T-helper 9 cell (primary cell): ENCODE measurements around the gene BMP2K.
"Not testable (repeated sequence)": the region's sequence is repeated elsewhere in the genome, so short reads cannot be mapped to it uniquely, and the experiment has no call there.

ENCODE experiments used
- DNase-seq: peaks from one replicate; pipeline ENCODE4 v3.0.0-alpha.2; 2020

The BMP2K gene

DNA sequence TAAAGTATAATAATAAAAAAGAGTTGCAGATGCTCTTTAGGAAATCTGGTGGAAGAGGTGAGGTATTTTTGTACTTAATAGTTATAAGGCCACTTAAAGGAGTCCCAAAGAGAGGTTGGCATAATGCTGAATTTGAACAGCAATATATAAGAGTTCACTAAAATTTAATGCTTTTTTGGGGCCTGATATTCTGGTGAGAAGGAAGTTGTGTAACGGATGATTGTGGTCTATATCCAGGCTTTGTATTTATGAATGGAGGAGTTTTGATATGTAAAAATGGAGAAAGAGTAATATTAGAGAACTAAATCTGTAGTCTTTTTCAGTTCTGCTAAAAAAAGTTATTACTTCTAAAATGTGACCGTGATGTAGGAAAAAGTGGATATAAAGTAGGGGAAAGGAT, 20.4 kb downstream of the BMP2K start:
- no peak for DNase-seq

DNA sequence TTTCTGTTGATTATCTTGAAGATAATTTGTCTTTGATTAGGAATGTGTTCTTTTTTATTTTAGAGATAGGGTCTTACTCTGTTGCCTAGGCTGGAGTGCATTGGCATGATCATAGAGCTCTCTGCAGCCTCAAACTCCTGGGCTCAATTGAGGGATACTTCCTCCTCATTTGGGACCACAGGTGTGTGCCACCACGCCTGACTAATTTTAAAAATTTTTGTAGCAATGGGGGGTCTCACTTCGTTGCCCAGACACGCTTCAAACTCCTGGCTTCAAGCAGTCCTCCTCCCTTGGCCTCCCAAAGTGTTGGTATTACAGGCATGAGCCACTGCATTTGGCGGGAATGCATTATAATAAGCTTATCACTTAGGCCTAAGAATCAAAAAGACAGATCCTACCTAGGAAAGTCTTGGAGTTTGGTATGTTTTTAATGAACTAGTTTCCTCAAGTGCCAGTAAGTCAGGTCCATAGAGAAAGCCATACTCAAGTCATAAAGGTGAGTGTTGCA, 21.7 kb downstream of the BMP2K start:
- DNase-seq = no peak

DNA sequence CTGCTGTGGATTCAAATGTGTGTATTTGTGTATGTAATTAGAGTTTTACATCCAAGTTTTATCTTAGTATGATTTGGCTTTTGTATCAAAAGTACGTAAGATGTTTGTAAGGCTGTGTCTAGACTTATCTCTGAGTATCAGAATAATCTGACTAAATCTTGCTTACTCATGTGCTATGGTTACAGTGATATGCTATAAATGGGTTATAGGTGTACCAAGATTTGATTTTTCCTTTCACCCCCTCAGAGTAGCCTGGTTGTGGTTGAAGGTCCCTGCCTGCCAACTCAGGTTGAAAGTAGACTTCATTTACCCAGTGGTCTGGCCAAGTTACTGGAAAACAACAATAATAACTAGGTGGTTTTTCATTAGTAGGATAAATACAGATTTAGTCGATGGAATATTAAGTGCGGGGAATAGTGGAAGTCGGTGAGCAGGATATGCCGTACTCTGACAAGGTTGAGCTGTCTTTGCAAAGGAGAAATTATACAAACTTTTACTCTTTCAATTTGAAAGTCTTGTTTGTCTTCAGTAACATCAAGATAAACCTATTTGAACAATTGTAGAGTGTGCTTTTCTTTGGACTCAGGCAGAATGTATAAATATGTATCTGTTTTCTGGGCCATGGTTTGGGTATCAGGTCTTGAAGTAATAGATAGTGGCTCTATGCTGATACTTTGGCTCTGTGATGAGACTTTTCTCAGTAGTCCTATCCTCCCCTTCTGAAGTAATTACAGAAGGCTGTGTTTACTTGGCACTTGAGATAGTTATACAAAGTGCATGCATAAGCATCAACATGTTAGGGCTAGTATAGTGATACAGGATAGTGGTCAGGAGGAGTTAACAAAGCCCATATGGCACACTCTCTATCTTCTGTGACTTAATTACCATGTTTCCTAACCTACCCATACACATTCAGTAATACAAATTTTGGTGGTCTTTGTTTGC, 23.7 kb downstream of the BMP2K start:
- no peak for DNase-seq

DNA sequence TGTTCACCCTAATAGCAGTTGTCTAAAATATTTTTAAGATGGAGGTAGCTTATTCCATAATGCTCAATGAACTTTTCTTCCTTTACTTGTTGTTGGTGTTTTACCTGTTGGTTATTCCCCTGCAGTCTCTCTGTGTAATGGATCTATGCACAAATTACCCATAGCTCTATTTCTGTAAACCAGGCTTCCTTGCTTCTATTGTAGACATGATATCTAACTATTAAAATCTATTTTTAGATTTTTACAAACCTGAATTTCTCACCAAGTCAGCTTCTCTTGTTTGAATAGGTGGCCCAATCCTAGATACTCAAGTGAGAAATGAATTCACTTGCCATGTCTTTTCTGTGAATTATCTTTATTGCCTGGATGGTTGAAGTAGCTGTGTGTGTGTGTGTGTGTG, 24.8 kb downstream of the BMP2K start:
- DNase-seq = no peak

DNA sequence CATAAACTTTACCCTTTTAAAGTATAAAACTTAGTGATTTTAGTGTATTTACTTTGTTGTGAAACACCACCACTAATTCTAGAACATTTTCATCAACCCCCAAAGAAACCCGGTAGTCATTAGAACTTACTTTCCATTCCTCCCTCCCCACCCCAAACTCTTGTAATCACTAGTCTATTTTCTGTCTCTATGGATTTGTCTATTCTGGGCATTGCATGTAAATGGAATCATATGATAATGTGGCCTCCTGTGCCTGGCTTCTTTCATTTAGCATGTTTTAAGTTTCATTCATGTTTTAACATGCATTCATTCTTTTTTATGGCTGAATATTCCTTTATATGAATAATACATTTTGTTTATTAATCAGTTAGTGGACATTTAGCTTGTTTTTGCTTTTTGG, 27.8 kb downstream of the BMP2K start:
- no peak for DNase-seq

DNA sequence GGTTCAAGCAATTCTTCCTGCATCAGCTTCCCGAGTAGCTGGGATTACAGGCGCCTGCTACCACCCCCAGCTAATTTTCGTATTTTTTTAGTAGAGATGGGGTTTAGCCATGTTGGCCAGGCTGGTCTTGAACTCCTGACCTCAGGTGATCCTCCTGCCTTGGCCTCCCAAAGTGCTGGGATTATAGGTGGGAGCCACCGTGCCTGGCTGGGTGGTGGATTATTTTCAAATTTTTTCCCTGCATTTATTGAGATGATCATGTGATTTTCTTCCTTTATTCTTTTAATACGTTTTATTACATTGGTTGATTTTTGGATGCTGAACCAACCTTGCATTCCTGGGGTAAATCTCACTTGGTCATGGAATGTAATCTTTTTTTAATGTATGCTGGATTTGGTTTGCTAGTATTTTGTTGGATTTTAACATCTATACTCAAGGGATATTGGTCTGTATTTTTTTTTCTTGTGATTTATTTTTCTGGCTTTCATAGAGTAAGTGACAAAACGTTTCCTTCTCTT, 30.9 kb downstream of the BMP2K start:
- no peak for DNase-seq

DNA sequence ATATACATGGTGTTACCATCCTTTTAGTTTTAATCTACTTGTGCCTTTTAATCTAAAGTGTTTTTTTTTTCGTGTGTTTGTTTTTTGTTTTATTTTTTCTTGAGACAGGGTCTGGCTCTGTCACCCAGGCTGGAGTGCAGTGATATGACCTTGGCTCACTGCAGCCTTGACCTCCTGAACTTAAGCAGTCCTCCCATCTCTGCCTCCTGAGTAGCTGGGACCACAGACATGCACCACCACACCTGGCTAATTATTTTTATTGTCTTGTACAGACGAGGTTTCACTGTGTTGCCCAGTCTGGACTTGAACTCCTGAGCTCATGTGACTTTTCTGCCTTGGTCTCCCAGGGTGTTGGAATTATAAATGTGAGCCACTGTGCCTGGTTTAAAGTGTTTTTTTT, 33.1 kb downstream of the BMP2K start:
- no peak for DNase-seq

DNA sequence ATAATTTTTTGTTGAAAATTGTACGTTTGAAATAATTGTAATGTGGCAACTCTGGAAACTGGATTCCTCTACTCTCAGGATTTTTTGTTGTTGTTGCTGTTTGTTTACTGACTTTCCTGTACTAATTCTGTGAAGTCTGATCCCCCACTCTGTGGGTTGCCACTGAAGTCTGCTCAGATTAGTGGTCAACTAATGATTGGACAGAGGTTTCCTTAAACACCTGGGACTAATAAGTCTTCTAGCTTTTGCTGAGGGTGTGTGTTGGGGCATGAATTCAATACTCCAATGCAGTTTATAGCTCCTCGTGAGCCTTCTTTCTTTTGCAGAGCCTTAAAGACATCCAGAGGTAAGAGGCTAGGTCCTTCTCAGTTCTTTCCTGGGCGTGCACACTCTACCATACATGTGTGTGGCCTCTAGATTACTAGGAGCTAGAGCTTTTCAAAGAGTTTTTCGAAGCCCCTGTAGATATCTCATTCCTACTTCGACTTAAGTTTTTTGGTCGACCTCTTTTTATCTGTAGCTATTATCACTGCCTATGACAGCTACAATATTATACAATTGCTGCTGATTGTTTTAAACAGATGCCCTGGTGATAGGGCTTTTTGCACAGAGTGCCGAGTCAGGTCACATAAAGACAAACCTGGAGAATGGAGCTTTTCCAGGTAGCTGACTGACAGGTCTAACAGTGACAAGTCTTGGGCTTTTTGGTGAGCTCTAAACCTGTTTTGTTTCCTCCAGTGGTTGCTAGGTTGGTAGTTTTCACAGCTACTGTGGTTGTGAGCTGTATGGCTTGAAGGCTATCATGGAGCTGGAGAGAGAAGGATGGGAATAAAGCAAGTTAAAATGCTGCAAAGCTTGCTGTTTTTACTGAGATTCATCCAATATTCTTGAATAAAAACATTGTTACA, 34.0 kb downstream of the BMP2K start:
- no peak for DNase-seq

DNA sequence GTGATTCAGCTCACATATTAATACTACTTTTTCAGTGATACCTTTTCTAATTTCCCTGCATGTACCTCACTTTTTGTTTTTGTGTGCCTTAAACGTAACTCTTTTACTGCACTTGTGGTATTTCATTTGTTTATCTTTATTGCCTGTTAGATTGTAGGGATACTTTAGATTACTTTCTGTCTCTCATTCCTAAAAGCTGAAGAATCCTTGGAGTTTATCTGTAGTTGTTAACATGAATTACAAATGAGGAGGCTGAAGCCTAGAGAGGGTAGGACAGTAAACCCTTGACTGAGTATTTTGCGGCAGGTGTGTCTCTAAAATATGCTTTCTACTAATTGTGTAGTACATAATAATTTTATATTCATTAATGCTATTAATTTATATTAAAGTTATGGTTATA, 34.9 kb downstream of the BMP2K start:
- DNase-seq = no peak

DNA sequence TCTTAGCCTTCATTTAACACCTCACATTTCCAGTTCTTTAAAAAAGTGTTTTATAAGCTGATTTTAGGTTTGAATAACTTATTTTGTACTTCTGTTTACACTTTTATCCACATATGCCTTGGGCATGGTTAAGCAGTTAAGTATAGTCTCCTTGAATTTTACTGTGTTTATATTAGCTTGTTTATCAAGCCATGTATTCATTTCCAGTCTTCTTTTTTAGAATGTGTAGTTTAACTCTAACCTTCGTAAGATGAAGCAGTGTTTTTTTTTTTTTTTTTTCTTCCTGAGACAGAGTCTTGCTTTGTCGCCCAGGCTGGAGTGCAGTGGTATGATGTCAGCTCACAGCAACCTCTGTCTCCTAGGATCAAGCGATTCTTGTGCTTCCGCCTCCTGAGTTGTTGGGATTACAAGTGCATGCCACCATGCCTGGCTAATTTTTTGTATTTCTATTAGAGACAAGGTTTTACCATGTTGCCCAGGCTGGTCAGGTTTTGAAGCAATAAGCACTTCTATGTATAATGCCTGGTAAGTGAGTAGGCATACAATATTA, 42.5 kb downstream of the BMP2K start:
- no peak for DNase-seq

DNA sequence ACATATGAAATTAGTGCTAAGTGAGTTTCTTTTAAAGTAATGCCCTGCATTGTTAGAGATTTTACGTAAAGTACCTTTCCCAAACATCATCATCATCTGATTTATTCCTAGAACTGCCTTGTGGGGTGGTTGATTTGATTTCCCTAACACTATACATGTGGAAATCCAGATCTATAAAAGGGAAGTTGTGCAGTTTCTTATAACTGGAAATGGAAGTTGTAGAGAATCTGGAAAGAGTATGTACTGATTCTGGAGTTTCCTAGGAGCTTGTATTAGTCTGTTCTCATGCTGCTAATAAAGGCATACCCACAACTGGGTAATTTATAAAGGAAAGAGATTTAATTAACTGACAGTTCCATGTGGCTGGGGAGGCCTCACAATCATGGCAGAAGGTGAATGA, 47.9 kb downstream of the BMP2K start:
- no peak for DNase-seq

DNA sequence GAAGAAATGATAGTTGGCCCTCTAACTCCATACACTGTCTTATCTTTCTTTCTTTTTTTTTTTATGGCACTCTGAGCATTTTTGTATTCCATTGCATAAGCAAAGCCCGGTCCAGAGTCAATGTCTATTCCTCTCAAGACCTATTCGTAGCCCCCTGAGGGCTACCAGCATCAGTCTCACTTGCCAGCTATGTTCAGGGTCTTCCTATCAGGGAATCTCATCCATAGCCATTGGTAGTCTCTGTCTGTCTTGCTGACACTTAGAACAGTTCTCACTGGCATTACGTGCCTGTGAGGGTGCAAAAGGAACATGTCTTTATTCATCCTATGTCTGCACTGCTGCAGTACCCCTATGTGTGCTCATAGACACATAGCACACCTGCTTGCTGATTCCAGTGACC, 51.0 kb downstream of the BMP2K start:
- no peak for DNase-seq

DNA sequence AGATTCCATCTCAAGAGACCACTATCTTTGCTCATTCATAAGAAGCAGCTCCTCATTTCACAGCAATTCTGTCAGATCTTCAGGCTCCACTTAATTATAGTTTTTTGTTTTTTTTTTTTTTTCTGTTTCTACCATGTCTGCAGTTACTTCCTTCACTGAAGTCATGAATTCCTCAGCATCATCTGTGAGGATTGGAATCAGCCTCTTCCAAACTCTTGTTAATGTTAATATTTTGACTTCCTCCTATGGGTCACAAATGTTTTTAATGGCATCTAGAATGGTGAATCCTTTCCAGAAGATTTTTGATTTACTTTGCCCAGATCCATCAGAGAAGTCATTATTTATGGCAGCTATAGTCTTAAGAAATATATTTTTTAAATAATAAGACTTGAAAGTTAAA, 53.1 kb downstream of the BMP2K start:
- DNase-seq = no peak

DNA sequence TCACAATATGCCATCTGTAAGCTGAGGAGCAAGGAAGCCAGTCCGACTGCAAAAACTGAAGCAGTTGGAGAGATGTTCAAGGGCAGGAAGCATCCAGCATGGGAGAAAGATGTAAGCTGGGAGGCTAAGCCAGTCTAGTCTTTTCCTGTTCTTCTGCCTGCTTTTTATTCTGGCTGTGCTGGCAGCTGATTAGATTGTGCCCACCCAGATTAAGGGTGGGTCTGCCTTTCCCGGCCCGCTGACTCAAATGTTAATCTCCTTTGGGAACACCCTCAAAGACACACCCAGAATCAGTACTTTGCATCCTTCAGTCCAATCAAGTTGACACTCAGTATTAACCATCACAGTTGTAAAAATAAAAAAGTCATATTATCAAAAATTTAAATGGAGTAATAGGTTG, 63.5 kb downstream of the BMP2K start:
- not testable (repeated sequence) for DNase-seq

DNA sequence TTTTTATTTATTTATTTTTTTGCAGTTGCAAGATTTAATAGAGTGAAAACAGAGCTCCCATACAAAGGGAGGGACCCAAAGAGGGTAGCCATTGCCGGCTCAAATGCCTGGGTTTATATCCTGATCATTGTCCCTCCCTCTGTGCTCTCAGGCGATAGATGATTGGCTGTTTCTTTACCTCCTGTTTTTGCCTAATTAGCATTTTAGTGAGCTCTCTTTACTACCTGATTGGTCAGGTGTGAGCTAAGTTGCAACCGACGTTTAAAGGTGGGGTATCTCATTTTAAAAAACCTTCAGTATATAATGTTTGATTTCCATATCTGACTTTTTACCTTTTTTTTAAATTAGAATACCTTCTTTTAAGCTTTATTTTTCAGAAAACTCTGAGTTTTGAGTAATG, 64.1 kb downstream of the BMP2K start:
- not testable (repeated sequence) for DNase-seq

DNA sequence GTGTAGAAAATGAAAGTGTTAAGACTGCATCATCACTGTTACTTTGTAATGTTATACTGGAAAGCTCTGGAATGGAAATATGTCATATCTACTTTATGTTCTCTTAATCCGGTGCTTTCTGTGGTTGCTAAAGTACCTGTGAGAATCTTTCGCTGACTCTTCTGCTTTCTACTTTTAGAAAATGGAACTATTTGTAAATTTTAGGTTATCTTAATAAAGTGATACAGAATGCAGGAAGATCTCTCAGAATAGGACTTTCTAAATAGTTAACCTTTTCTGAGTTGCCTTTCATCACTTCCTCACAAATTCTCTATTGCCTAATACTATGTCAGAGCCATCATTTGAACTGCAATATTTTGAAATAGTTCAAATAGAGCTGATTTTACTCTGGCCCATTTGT, 69.3 kb downstream of the BMP2K start:
- DNase-seq = no peak

DNA sequence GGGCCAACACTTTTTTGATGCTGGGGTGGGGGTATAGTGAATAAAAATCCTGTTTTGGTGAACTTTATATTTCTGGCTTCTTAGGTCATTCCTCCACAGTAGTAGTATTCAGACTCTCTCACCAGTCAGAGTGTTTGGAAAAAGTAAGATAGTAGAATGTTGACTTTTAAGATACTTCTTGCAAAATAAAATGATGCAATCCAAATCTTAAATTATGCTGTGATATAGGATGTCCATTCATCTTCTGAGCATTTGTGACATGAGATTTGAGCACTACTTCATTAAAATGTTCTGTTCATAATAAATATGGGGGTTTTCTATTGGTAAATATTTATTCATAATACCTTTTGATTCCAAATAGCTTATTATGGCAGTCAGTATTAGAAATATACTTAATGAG, 70.1 kb downstream of the BMP2K start:
- no peak for DNase-seq

DNA sequence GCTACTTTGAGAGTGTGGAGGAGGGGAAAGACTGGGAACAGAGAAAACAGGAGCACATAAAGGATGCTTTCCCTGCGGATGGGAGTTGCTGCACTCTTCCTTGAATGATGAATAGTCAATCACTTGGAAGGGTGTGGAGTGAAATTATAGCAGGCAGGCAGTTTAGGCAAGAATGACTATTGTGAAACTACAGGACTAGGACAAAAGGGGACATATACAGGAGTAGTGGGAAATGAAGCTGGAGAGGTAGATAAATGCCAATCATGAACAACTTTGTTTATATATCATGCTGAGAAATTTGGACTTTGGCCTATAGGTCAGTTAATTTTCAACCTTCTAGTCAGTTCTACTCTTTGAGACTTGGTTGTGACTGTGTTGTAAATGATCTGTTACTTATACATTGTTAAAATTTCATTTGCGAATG, 86.2 kb downstream of the BMP2K start:
- DNase-seq = no peak

DNA sequence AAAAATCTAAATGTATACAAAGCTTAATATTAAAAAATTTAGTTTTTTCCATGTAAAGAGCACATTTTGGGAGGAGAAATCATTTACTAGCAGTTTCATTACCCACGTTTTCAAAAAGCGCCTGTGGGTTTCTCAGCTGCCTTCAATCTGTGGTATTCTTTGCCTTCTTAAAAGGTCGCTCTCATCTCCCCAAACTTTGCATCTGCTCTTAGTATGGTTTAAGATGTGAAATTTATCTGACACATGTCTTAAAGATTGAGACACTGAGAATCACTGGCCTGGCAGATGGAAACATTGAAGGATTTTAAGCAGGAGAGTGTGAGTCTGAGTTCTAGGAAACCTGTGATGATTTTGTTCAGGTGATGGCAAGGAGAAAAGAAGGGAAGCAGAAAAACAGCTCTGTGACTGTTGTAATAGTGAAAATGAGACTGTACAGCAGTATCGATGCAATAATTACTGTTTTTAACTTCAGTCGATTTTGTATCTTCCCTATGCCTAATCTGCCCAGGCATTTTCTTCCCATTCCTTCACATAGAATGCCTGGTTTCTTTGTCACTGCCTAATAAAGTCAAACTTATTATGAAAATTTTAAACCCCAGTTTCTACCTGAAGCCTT, 87.2 kb downstream of the BMP2K start:
- no peak for DNase-seq

DNA sequence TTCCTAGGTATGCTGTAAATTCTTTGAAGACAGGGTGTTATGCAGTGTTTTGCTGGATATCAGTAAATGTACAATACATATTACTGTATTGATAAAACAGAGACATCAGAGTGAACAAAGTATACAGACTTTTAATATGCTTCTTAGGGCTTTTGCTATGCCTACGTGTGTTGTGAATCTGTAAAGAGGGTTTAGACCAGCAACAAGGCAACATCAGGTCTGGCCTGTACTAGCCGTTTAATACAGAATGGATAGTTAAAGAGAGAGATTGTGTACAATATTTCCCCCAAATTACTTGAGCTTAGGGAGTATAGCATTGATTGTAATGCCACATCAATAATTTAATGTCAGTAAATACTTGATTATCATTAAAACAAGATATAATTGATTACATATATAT, 87.8 kb downstream of the BMP2K start:
- DNase-seq = no peak

DNA sequence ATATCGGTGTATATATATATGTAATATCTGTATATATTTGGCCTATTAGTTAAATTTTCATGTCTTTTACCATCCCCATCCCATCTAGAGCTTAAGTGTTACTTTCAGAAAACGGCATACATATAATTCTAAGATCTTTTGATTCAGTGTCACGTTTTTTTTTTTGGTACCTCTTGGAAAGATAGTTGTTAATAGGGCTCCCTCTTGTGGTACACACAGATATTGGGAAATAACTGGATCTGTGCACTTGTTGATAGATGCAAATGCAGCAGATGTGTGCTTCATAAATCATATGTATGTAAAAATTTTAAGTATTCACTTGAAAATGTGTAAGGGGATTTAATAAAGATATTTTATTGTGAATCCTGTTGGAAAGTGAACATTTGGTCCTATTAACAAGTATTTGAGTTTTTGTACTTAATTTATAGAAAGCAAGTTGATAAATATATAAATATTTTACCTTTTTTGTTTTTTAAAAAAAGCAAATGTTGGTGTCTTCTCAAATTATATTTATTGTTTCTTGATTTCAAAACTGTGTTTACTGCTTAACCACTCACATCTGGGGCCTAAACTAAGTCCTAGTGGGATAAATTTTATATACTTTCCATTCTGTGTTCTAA, 88.4 kb downstream of the BMP2K start:
- no peak for DNase-seq

DNA sequence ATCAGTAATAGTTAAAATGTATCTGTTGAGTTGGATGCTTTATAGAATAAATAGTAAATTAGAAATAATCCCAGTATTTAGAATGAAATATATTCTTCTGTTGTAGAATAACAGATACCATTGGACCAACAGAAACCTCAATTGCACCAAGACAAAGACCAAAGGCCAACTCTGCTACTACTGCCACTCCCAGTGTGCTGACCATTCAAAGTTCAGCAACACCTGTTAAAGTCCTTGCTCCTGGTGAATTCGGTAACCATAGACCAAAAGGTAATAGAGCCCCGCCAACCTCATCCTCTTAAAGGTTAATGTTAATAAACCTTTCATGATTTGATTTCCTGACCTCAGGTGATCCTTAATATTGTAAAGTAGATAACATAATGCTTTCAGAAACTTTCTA, 89.3 kb downstream of the BMP2K start:
- DNase-seq = no peak
